ENCODE measurements around the gene DDX25.

Gene DDX25

GRCh38 chr11:125976156-125976555, 71.8 kb downstream of the DDX25 start:
- Histone ChIP-seq H3K27ac (ENCODE audit: low read depth in 2 of 2, low read length in 2 of 2) (no peak overlapping the region), H3K4me1 (ENCODE audit: control insufficient read depth in 2 of 2, insufficient read depth in 2 of 2, low read length in 2 of 2) (no peaks in the 10 kb centered on the region)

GRCh38 chr11:125977333-125977732, 73.0 kb downstream of the DDX25 start:
- no peak overlapping the region for H3K9ac ChIP-seq (ENCODE audit: low read depth in 1 of 2, low read length in 2 of 2)
- no peaks in the 10 kb centered on the region for H3K4me1 ChIP-seq (ENCODE audit: control insufficient read depth in 2 of 2, insufficient read depth in 2 of 2, low read length in 2 of 2)
- no peaks in the 10 kb centered on the region for H3K27me3 ChIP-seq (ENCODE audit: control insufficient read depth in 2 of 2, insufficient read depth in 2 of 2, low read length in 2 of 2)
- no peaks in the 10 kb centered on the region for H3K36me3 ChIP-seq (ENCODE audit: control insufficient read depth in 2 of 2, insufficient read depth in 2 of 2, low read length in 2 of 2)
- no peak overlapping the region for H3K4me3 ChIP-seq (ENCODE audit: low read length in 2 of 2)
- no peaks in the 10 kb centered on the region for H3K9me3 ChIP-seq (ENCODE audit: control insufficient read depth in 2 of 2, low read length in 2 of 2)
- no peak overlapping the region for H3K27ac ChIP-seq (ENCODE audit: low read depth in 2 of 2, low read length in 2 of 2)

More at GRCh38 chr11:125976156-125976555, 71.8 kb downstream of the DDX25 start:
- Histone ChIP-seq H3K4me3 (ENCODE audit: low read length in 2 of 2) (no peak overlapping the region), H3K27me3 (ENCODE audit: control insufficient read depth in 2 of 2, insufficient read depth in 2 of 2, low read length in 2 of 2) (no peaks in the 10 kb centered on the region), H3K9me3 (ENCODE audit: control insufficient read depth in 2 of 2, low read length in 2 of 2) (no peaks in the 10 kb centered on the region), H3K9ac (ENCODE audit: low read depth in 1 of 2, low read length in 2 of 2) (no peak overlapping the region), H3K36me3 (ENCODE audit: control insufficient read depth in 2 of 2, insufficient read depth in 2 of 2, low read length in 2 of 2) (no peaks in the 10 kb centered on the region)

- Histone ChIP-seq H3K27me3 (ENCODE audit: control insufficient read depth in 2 of 2, insufficient read depth in 2 of 2, low read length in 2 of 2) (no peaks in the 10 kb centered on the region), H3K9me3 (ENCODE audit: control insufficient read depth in 2 of 2, low read length in 2 of 2) (no peaks in the 10 kb centered on the region), H3K4me3 (ENCODE audit: low read length in 2 of 2) (no peak overlapping the region), H3K36me3 (ENCODE audit: control insufficient read depth in 2 of 2, insufficient read depth in 2 of 2, low read length in 2 of 2) (no peaks in the 10 kb centered on the region), H3K4me1 (ENCODE audit: control insufficient read depth in 2 of 2, insufficient read depth in 2 of 2, low read length in 2 of 2) (no peaks in the 10 kb centered on the region), H3K9ac (ENCODE audit: low read depth in 1 of 2, low read length in 2 of 2) (no peak overlapping the region), H3K27ac (ENCODE audit: low read depth in 2 of 2, low read length in 2 of 2) (no peak overlapping the region)
These were observed 73.9 kb downstream of the DDX25 start for GRCh38 chr11:125978181-125978716.

Data from mucosa of rectum (tissue), 2 donors.